Measurements from ENCODE around the gene TCF7L2.

DNA sequence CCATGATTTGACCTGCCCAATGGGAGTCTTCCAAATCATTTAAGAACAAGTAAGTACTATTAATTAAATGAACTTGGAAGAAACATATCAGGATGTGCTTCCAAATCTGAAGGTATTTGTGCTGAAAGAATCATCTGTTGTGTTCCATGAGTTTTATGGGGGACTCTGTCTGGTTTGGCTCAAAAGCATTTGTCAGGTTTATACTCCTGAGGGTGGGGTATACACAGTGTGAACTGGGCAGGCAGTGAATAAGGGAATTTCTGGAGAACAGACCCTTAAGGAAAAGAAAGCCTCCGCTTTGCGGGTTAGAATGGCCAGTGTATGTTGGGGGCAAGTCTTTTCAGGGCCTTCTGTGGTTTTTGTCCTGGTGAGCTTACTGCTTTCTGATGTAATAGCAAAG lies 29.9 kb downstream of the TCF7L2 start:
- TF ChIP-seq, protein P1, sequence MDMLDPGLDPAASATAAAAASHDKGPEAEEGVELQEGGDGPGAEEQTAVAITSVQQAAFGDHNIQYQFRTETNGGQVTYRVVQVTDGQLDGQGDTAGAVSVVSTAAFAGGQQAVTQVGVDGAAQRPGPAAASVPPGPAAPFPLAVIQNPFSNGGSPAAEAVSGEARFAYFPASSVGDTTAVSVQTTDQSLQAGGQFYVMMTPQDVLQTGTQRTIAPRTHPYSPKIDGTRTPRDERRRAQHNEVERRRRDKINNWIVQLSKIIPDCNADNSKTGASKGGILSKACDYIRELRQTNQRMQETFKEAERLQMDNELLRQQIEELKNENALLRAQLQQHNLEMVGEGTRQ (CRISPR knock-in tag; IDR thresholded peaks at IDR 0.05): no peak
- TF ChIP-seq, protein P2, sequence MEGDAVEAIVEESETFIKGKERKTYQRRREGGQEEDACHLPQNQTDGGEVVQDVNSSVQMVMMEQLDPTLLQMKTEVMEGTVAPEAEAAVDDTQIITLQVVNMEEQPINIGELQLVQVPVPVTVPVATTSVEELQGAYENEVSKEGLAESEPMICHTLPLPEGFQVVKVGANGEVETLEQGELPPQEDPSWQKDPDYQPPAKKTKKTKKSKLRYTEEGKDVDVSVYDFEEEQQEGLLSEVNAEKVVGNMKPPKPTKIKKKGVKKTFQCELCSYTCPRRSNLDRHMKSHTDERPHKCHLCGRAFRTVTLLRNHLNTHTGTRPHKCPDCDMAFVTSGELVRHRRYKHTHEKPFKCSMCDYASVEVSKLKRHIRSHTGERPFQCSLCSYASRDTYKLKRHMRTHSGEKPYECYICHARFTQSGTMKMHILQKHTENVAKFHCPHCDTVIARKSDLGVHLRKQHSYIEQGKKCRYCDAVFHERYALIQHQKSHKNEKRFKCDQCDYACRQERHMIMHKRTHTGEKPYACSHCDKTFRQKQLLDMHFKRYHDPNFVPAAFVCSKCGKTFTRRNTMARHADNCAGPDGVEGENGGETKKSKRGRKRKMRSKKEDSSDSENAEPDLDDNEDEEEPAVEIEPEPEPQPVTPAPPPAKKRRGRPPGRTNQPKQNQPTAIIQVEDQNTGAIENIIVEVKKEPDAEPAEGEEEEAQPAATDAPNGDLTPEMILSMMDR (IDR thresholded peaks at IDR 0.05 in 2 of 3, conservative IDR thresholded peaks at IDR 0.05 in 1 of 3; ENCODE audit: insufficient read depth in 2 of 3, low read depth in 1 of 3, low read length in 3 of 3): no peak
- no peak for TF ChIP-seq SMARCB1 (IDR thresholded peaks at IDR 0.05; ENCODE audit: insufficient read length, low read depth)
- TF ChIP-seq EP300 (IDR thresholded peaks at IDR 0.05; ENCODE audit: low read length): no peak
- TF ChIP-seq, protein P3, sequence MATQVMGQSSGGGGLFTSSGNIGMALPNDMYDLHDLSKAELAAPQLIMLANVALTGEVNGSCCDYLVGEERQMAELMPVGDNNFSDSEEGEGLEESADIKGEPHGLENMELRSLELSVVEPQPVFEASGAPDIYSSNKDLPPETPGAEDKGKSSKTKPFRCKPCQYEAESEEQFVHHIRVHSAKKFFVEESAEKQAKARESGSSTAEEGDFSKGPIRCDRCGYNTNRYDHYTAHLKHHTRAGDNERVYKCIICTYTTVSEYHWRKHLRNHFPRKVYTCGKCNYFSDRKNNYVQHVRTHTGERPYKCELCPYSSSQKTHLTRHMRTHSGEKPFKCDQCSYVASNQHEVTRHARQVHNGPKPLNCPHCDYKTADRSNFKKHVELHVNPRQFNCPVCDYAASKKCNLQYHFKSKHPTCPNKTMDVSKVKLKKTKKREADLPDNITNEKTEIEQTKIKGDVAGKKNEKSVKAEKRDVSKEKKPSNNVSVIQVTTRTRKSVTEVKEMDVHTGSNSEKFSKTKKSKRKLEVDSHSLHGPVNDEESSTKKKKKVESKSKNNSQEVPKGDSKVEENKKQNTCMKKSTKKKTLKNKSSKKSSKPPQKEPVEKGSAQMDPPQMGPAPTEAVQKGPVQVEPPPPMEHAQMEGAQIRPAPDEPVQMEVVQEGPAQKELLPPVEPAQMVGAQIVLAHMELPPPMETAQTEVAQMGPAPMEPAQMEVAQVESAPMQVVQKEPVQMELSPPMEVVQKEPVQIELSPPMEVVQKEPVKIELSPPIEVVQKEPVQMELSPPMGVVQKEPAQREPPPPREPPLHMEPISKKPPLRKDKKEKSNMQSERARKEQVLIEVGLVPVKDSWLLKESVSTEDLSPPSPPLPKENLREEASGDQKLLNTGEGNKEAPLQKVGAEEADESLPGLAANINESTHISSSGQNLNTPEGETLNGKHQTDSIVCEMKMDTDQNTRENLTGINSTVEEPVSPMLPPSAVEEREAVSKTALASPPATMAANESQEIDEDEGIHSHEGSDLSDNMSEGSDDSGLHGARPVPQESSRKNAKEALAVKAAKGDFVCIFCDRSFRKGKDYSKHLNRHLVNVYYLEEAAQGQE (IDR thresholded peaks at IDR 0.05; ENCODE audit: borderline replicate concordance): no peak
- TF ChIP-seq, protein P3 (CRISPR knock-in tag; IDR thresholded peaks at IDR 0.05; ENCODE audit: low read depth): no peak
- TF ChIP-seq ZNF165 (CRISPR knock-in tag; IDR thresholded peaks at IDR 0.05; ENCODE audit: borderline replicate concordance): no peak
- TF ChIP-seq, protein P4, sequence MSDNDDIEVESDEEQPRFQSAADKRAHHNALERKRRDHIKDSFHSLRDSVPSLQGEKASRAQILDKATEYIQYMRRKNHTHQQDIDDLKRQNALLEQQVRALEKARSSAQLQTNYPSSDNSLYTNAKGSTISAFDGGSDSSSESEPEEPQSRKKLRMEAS (CRISPR knock-in tag; IDR thresholded peaks at IDR 0.05): no peak
